Lower lobe of right lung (tissue), 2 donors: Measurements from ENCODE around the gene MIF. TPM values are rescaled to one million over a fixed set of nuclear protein-coding genes. Genes with fewer than 3 reads are reported as not detected.
A peak's percentile ranks its signal among the peaks of the same experiment; 100 is the strongest.

Experiments used
- ATAC-seq, 2 donors: fragments of 200-7000 bp; cut with Tn5 transposase; one replicate each; pipeline ENCODE4 v1.9.1; 2020 to 2022; ENCODE audit warnings: mild to moderate bottlenecking in 2 of 2, moderate library complexity in 2 of 2
- DNase-seq: peaks from one replicate; pipeline ENCODE4 v3.0.0-alpha.2; 2020
- H3K27ac ChIP-seq: fragments of 200-600 bp; one replicate; pipeline ENCODE4 v1.8.0; 2022
- H3K27me3 ChIP-seq: fragments of 200-600 bp; one replicate; pipeline ENCODE4 v1.8.0; 2022; ENCODE audit warnings: low read depth
- H3K36me3 ChIP-seq: fragments of 200-600 bp; one replicate; pipeline ENCODE4 v1.8.0; 2022; ENCODE audit warnings: mild to moderate bottlenecking
- H3K4me1 ChIP-seq: fragments of 200-600 bp; one replicate; pipeline ENCODE4 v1.8.0; 2022
- H3K4me3 ChIP-seq: fragments of 200-600 bp; one replicate; pipeline ENCODE4 v1.8.0; 2022; ENCODE audit warnings: mild to moderate bottlenecking
- H3K9me3 ChIP-seq: fragments of 200-600 bp; one replicate; pipeline ENCODE4 v1.8.0; 2022
- intact Hi-C: fragments of 100-400 bp; cut with DNase I; formaldehyde crosslinking; loops from one replicate; pipeline ENCODE4 v1.11.0; 2022
- total RNA-seq: library from RNA; stranded (reverse); fragmentation: NEBNext Ultra II Directional; extraction: Animal tissue kit (Norgen Biotek cat#: 25700); gene quantifications from one replicate; pipeline ENCODE4 v1.2.1, GENCODE V29; 2021
- TF ChIP-seq, protein P1 (sequence below): fragments of 200-600 bp; IDR thresholded peaks from one replicate; pipeline ENCODE4 v1.8.0; 2022; ENCODE audit warnings: antibody characterized with exemption, mild to moderate bottlenecking
- donor health status: DM: no; HTN: yes; CAD: no; lungs with severe emphysema.

Gene MIF
- total RNA-seq, 1 donor from 2014 or later: 231 TPM

GRCh38 chr22:23868580-23868979 lies 25.6 kb upstream of the MIF start:
- ATAC-seq (peak; percentile 28 to 51), DNase-seq (no peak)
- H3K4me1 ChIP-seq: no peaks in the 10 kb centered on the region
- no peaks in the 10 kb centered on the region for H3K27me3 ChIP-seq
- H3K9me3 ChIP-seq: no peaks in the 10 kb centered on the region
- intact Hi-C loops: no loop called here
- H3K36me3 ChIP-seq: peaks cover 22% of the 10 kb centered on the region
- no peak overlapping the region for H3K4me3 ChIP-seq
- TF ChIP-seq, protein P1, sequence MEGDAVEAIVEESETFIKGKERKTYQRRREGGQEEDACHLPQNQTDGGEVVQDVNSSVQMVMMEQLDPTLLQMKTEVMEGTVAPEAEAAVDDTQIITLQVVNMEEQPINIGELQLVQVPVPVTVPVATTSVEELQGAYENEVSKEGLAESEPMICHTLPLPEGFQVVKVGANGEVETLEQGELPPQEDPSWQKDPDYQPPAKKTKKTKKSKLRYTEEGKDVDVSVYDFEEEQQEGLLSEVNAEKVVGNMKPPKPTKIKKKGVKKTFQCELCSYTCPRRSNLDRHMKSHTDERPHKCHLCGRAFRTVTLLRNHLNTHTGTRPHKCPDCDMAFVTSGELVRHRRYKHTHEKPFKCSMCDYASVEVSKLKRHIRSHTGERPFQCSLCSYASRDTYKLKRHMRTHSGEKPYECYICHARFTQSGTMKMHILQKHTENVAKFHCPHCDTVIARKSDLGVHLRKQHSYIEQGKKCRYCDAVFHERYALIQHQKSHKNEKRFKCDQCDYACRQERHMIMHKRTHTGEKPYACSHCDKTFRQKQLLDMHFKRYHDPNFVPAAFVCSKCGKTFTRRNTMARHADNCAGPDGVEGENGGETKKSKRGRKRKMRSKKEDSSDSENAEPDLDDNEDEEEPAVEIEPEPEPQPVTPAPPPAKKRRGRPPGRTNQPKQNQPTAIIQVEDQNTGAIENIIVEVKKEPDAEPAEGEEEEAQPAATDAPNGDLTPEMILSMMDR: no peak
- H3K27ac ChIP-seq: no peak overlapping the region

DNA sequence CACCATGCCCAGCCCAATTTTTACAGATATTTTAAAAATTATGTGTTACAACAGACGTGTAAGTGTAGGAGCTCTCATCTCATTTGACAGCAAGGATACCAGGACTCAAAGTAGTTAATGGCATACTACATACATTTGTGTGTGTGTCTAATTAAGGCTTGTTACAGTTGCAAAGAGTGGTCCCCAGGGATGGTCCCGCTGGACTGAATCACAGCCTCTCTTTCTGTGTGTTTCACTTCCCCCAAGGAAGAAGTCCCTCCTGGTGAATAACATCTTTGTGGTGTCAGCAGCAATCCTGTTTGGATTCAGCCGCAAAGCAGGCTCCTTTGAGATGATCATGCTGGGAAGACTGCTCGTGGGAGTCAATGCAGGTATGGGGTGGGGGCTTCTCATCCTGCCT lies 19.3 kb upstream of the MIF start:
- intact Hi-C loops: no loop called here
- ATAC-seq (no peak), DNase-seq (no peak)
- TF ChIP-seq, protein P1: no peak
- Histone ChIP-seq H3K27me3 (no peaks in the 10 kb centered on the region), H3K4me1 (no peaks in the 10 kb centered on the region), H3K36me3 (peaks cover 36% of the 10 kb centered on the region), H3K27ac (no peak overlapping the region), H3K4me3 (no peak overlapping the region), H3K9me3 (no peaks in the 10 kb centered on the region)

DNA sequence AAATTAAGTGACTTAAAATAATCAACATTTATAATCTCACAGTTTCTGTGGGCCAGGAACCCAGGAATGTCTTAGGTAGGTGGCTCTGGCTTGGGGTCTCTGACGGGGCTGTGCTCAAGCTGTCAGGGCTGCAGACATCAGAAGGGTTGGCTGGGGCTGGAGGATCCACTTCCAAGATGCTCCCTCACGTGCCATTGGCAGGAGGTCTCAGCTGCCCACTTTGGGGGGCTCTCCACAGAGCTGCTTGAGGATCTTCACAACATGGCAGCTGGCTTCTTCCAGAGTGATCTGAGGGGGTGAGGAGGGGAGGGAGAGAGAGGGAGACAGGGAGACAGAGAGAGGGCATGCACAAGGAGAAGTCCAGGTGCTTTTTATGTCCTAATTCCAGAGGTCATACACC lies 18.4 kb upstream of the MIF start:
- H3K9me3 ChIP-seq: no peaks in the 10 kb centered on the region
- no peaks in the 10 kb centered on the region for H3K4me1 ChIP-seq
- no peak for ATAC-seq
- no peaks in the 10 kb centered on the region for H3K27me3 ChIP-seq
- no peak overlapping the region for H3K4me3 ChIP-seq
- no peak overlapping the region for H3K27ac ChIP-seq
- H3K36me3 ChIP-seq: peaks cover 30% of the 10 kb centered on the region
- no peak for DNase-seq
- intact Hi-C loops: no loop called here
- TF ChIP-seq, protein P1: no peak

DNA sequence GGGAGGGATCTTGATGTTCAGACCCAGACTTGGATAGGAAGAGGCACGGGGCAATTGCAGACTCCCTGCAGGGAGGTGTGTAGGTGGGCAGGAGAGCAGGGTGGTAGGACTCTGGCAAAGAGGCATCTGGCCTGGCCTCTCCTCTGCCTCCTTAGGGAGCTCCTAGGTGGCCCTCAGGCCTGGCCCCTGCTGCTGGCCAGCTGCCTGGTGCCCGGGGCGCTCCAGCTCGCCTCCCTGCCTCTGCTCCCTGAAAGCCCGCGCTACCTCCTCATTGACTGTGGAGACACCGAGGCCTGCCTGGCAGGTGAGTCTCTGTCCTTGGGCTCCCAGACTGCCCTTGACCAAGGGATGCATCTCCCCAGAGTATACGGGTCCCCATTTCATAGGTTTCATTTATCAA lies 16.6 kb upstream of the MIF start:
- H3K9me3 ChIP-seq: no peaks in the 10 kb centered on the region
- peak in 1 of 2 donors; percentile 22 for ATAC-seq
- H3K4me1 ChIP-seq: no peaks in the 10 kb centered on the region
- DNase-seq: no peak
- H3K27me3 ChIP-seq: no peaks in the 10 kb centered on the region
- H3K36me3 ChIP-seq: peaks cover 30% of the 10 kb centered on the region
- TF ChIP-seq, protein P1: no peak
- H3K4me3 ChIP-seq: no peak overlapping the region
- H3K27ac ChIP-seq: no peak overlapping the region
- intact Hi-C loops: no loop called here

DNA sequence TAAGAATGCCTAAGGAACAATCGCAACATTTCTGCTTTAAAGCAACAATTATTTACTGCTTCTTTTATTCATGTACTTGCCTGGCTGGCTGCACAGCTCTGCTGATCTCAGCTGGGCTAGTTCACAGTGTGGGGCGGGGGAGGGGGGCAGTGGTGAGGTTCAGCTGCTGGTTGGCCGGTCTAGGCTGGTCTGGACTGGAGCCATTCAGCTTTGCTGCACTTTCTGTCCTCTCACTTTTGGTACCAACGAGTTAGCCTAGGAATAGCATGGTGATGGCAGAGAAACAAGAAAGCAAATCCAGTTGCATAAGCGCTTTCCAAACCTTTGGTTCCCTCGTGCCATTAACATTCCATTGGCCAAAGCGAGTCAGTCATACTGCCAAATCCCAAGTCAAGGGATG lies 16.0 kb upstream of the MIF start:
- ATAC-seq (no peak), DNase-seq (no peak)
- Histone ChIP-seq H3K4me1 (no peaks in the 10 kb centered on the region), H3K27ac (no peak overlapping the region), H3K36me3 (peaks cover 30% of the 10 kb centered on the region), H3K27me3 (no peaks in the 10 kb centered on the region), H3K4me3 (no peak overlapping the region), H3K9me3 (no peaks in the 10 kb centered on the region)
- intact Hi-C loops: no loop called here
- TF ChIP-seq, protein P1: no peak

DNA sequence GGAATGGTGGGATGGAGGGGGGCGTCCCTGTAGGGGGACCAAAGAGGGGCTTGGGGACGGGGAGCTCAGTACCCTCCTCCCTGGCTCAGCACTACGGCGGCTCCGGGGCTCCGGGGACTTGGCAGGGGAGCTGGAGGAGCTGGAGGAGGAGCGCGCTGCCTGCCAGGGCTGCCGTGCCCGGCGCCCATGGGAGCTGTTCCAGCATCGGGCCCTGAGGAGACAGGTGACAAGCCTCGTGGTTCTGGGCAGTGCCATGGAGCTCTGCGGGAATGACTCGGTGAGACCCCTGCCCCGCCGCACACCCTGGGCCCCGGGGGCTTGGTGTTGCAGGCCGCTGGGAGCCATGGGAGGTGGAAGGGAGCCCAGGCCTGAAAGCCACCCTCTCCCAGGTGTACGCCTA lies 11.8 kb upstream of the MIF start:
- Histone ChIP-seq H3K4me3 (no peak overlapping the region), H3K36me3 (peaks cover 8% of the 10 kb centered on the region), H3K27me3 (no peaks in the 10 kb centered on the region), H3K27ac (no peak overlapping the region), H3K9me3 (no peaks in the 10 kb centered on the region), H3K4me1 (no peaks in the 10 kb centered on the region)
- no peak for DNase-seq
- intact Hi-C loops: no loop called here
- ATAC-seq: peak in 1 of 2 donors; percentile 7
- TF ChIP-seq, protein P1: no peak
